GM18867 (cell line): ENCODE measurements around the gene RRP36.
"Not testable (repeated sequence)": the region's sequence is repeated elsewhere in the genome, so short reads cannot be mapped to it uniquely, and the experiment has no call there.

Source experiments
- ATAC-seq: cut with Tn5 transposase; IDR thresholded peaks from one replicate; pipeline ENCODE4 v1.9.1; 2021; ENCODE audit warnings: mild to moderate bottlenecking, moderate library complexity; ENCODE audit not compliant: unreplicated experiment

RRP36 gene

GRCh38 chr6:43036712-43037111 is 15.3 kb downstream of the RRP36 start:
- no peak for ATAC-seq

GRCh38 chr6:43037197-43037596 is 15.8 kb downstream of the RRP36 start:
- no peak for ATAC-seq

- ATAC-seq: no peak
Measured at GRCh38 chr6:43037706-43038105, 16.3 kb downstream of the RRP36 start.

- no peak for ATAC-seq
Measured at GRCh38 chr6:43038727-43039126, 17.3 kb downstream of the RRP36 start.

GRCh38 chr6:43040542-43041257 is 19.3 kb downstream of the RRP36 start:
- no peak for ATAC-seq

GRCh38 chr6:43041475-43041874 is 20.1 kb downstream of the RRP36 start:
- not testable (repeated sequence) for ATAC-seq

GRCh38 chr6:43043310-43043709 is 21.9 kb downstream of the RRP36 start:
- ATAC-seq: no peak

- ATAC-seq: no peak
Measured at GRCh38 chr6:43045371-43045930, 24.0 kb downstream of the RRP36 start.

- ATAC-seq: no peak
Measured at GRCh38 chr6:43047998-43048397, 26.6 kb downstream of the RRP36 start.

GRCh38 chr6:43050981-43051380 is 29.6 kb downstream of the RRP36 start:
- ATAC-seq: no peak

GRCh38 chr6:43052225-43052841 is 30.9 kb downstream of the RRP36 start:
- ATAC-seq: no peak

GRCh38 chr6:43052842-43053544 is 31.6 kb downstream of the RRP36 start:
- peak; percentile 21 for ATAC-seq

GRCh38 chr6:43053545-43054205 is 32.3 kb downstream of the RRP36 start, which contains the start of gene CUL7:
Gene CUL7 (minus strand): TSS chr6:43053851. CDS start chr6:43052788, 1,063 bp downstream.
- ATAC-seq: peak; percentile 81

- ATAC-seq: no peak
Measured at GRCh38 chr6:43054206-43054943, 33.0 kb downstream of the RRP36 start.

GRCh38 chr6:43055966-43056365 is 34.5 kb downstream of the RRP36 start:
- no peak for ATAC-seq

- ATAC-seq: no peak
Measured at GRCh38 chr6:43058531-43058930, 37.1 kb downstream of the RRP36 start.

- ATAC-seq: peak; percentile 87
Measured at GRCh38 chr6:43059168-43060033, 38.0 kb downstream of the RRP36 start, which contains the start of the genes KLC4 and MRPL2. Gene KLC4 (plus strand): TSS chr6:43059631. CDS start chr6:43061336, 1,705 bp downstream. Gene MRPL2 (minus strand): TSS chr6:43059434. CDS start chr6:43059381, 53 bp downstream.

- no peak for ATAC-seq
Measured at GRCh38 chr6:43060034-43060754, 38.8 kb downstream of the RRP36 start.
